ENCODE data around the gene CFAP206.

The CFAP206 gene

DNA sequence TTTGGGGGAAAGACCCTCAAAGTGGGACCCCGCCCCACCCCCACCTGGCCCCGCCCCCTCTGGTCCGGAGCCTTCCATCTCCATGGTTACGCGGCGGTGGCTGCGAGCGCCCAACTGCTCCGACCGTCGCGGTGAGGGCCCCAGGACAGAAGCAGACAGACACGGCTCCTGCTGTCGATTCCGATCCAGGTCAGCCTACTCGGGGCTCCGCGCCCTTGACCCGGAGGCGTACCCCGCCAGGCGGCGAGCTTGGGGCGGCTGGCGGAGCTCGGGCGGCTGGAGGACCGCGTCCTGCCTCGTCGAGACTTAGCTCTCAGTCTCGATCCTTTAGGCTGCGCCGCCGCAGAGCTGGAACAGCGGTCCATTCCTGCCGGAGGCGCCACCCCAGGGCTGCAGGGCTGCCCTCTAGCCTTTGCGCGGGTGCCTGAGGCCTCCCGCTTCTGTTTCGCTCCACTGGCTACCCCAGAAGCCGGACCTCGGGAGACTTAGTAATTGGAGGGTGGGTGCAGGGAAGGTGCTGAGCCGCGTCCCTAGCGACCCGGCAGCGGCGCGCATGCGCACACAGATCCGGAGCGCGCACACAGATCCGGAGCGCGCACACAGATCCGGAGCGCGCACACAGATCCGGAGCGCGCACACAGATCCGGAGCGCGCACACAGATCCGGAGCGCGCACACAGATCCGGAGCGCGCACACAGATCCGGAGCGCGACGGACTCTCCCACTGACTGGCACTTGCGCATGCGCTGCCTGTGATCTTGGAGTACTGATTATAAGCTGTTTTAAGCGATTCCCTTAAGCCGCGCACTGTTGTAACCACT, at the start of gene CFAP206:
CFAP206 (plus strand) TSS at position 72 of the 820 bp plus-strand sequence. CDS start 1,868 bp downstream, outside the sequence.
- Histone ChIP-seq H3K4me3 (ENCODE audit: low read depth in 1 of 5, low read length in 5 of 5) (peak within 1 kb of the TSS; percentile 86 to 99 (median 94)), H3K9ac (ENCODE audit: low read length in 5 of 5) (peak within 1 kb of the TSS; percentile 59 to 95 (median 79)), H3K9me3 (ENCODE audit: control insufficient read depth in 5 of 5, low read length in 5 of 5) (no peaks in the 10 kb centered on the region), H3K36me3 (ENCODE audit: control insufficient read depth in 5 of 5, insufficient read depth in 5 of 5, low read length in 5 of 5) (no peaks in the 10 kb centered on the region), H3K27ac (ENCODE audit: low read depth, low read length) (peak within 1 kb of the TSS; percentile 84), H3K27me3 (ENCODE audit: control insufficient read depth in 5 of 5, insufficient read depth in 4 of 5, low read length in 5 of 5) (no peaks in the 10 kb centered on the region), H3K4me1 (ENCODE audit: control insufficient read depth in 5 of 5, insufficient read depth in 5 of 5, low read length in 5 of 5) (peaks cover 0 to 11% (median 9%) of the 10 kb centered on the region in 5 donors)

- no peaks in the 10 kb centered on the region for H3K9me3 ChIP-seq (ENCODE audit: control insufficient read depth in 5 of 5, low read length in 5 of 5)
- H3K27me3 ChIP-seq (ENCODE audit: control insufficient read depth in 5 of 5, insufficient read depth in 4 of 5, low read length in 5 of 5) = no peaks in the 10 kb centered on the region
- H3K36me3 ChIP-seq (ENCODE audit: control insufficient read depth in 5 of 5, insufficient read depth in 5 of 5, low read length in 5 of 5) = no peaks in the 10 kb centered on the region
- H3K9ac ChIP-seq (ENCODE audit: low read length in 5 of 5) = no peak overlapping the region
- H3K4me3 ChIP-seq (ENCODE audit: low read depth in 1 of 5, low read length in 5 of 5) = no peak overlapping the region
- H3K27ac ChIP-seq (ENCODE audit: low read depth, low read length) = no peak overlapping the region
- H3K4me1 ChIP-seq (ENCODE audit: control insufficient read depth in 5 of 5, insufficient read depth in 5 of 5, low read length in 5 of 5) = no peaks in the 10 kb centered on the region
Observed at GRCh38 chr6:87364602-87365252, 43.0 kb upstream of the CFAP206 start.

DNA sequence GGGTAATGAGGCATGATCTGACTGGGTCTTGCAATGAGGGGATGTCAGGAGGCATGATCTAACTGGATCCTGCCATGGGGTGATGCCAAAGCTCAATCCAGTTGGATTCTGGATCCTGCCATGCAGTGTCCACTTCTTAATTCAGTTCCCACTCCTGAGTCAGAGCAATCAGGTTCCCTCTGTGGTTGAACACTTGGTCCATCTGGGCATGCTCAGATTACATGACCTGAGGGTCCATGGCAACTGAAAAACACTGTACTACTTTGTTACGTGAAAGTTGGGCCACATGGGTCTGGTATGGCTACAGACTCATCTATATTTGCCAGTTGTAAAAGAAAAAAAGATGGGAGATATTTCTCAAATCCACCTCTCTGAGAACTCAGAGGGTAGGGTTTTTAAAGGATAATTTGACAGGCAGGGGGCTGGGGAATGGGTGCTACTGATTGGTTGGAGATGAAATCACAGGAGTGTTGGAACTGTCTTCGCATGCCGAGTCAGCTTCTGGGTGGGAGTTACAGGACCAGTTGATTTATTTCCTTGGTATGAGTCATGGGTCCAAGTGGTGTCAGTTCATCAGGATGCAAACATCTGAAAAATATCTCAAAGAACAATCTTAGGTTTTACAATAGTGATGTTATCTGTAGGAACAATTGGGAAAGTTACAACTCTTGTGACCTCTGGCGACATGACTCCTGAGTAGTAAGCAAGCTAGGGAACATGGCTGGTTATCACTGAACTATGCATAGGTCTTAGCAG, 41.5 kb upstream of the CFAP206 start:
- Histone ChIP-seq H3K27ac (ENCODE audit: low read depth, low read length) (no peak overlapping the region), H3K4me1 (ENCODE audit: control insufficient read depth in 5 of 5, insufficient read depth in 5 of 5, low read length in 5 of 5) (no peaks in the 10 kb centered on the region), H3K9ac (ENCODE audit: low read length in 5 of 5) (no peak overlapping the region), H3K4me3 (ENCODE audit: low read depth in 1 of 5, low read length in 5 of 5) (no peak overlapping the region), H3K36me3 (ENCODE audit: control insufficient read depth in 5 of 5, insufficient read depth in 5 of 5, low read length in 5 of 5) (no peaks in the 10 kb centered on the region), H3K27me3 (ENCODE audit: control insufficient read depth in 5 of 5, insufficient read depth in 4 of 5, low read length in 5 of 5) (no peaks in the 10 kb centered on the region), H3K9me3 (ENCODE audit: control insufficient read depth in 5 of 5, low read length in 5 of 5) (no peaks in the 10 kb centered on the region)

DNA sequence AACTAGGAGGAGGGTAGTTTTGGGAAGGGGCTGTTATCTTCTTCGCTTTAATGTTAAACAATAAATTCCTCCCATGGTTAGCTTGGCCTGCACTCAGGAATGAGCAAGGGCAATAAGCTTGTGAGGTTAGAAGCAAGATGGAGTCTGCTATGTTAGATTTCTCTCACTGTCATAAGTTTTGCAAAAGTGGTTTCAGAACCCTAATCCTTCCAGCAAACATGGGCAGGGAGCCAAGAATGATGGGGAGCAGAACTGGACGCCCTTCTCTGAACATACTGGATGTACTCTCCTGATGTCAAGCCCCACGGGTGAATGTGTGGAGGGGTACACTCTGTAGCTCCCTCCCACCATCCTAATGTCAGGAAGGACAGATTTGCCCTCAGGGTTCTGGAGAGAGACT, 40.9 kb upstream of the CFAP206 start:
- H3K27me3 ChIP-seq (ENCODE audit: control insufficient read depth in 5 of 5, insufficient read depth in 4 of 5, low read length in 5 of 5) = no peaks in the 10 kb centered on the region
- no peaks in the 10 kb centered on the region for H3K36me3 ChIP-seq (ENCODE audit: control insufficient read depth in 5 of 5, insufficient read depth in 5 of 5, low read length in 5 of 5)
- H3K27ac ChIP-seq (ENCODE audit: low read depth, low read length) = no peak overlapping the region
- no peak overlapping the region for H3K4me3 ChIP-seq (ENCODE audit: low read depth in 1 of 5, low read length in 5 of 5)
- H3K4me1 ChIP-seq (ENCODE audit: control insufficient read depth in 5 of 5, insufficient read depth in 5 of 5, low read length in 5 of 5) = no peaks in the 10 kb centered on the region
- no peak overlapping the region for H3K9ac ChIP-seq (ENCODE audit: low read length in 5 of 5)
- no peaks in the 10 kb centered on the region for H3K9me3 ChIP-seq (ENCODE audit: control insufficient read depth in 5 of 5, low read length in 5 of 5)

- peaks cover 0 to 2% (median 0%) of the 10 kb centered on the region in 5 donors for H3K9me3 ChIP-seq (ENCODE audit: control insufficient read depth in 5 of 5, low read length in 5 of 5)
- no peak overlapping the region for H3K9ac ChIP-seq (ENCODE audit: low read length in 5 of 5)
- H3K4me3 ChIP-seq (ENCODE audit: low read depth in 1 of 5, low read length in 5 of 5) = no peak overlapping the region
- H3K36me3 ChIP-seq (ENCODE audit: control insufficient read depth in 5 of 5, insufficient read depth in 5 of 5, low read length in 5 of 5) = no peaks in the 10 kb centered on the region
- peaks cover 0 to 3% (median 0%) of the 10 kb centered on the region in 5 donors for H3K4me1 ChIP-seq (ENCODE audit: control insufficient read depth in 5 of 5, insufficient read depth in 5 of 5, low read length in 5 of 5)
- no peaks in the 10 kb centered on the region for H3K27me3 ChIP-seq (ENCODE audit: control insufficient read depth in 5 of 5, insufficient read depth in 4 of 5, low read length in 5 of 5)
- H3K27ac ChIP-seq (ENCODE audit: low read depth, low read length) = no peak overlapping the region
Observed at GRCh38 chr6:87373377-87373776, 34.4 kb upstream of the CFAP206 start.

- Histone ChIP-seq H3K4me1 (ENCODE audit: control insufficient read depth in 5 of 5, insufficient read depth in 5 of 5, low read length in 5 of 5) (peaks cover 0 to 12% (median 6%) of the 10 kb centered on the region in 5 donors), H3K9me3 (ENCODE audit: control insufficient read depth in 5 of 5, low read length in 5 of 5) (peaks cover 0 to 2% (median 0%) of the 10 kb centered on the region in 5 donors), H3K36me3 (ENCODE audit: control insufficient read depth in 5 of 5, insufficient read depth in 5 of 5, low read length in 5 of 5) (no peaks in the 10 kb centered on the region), H3K4me3 (ENCODE audit: low read depth in 1 of 5, low read length in 5 of 5) (no peak overlapping the region), H3K27me3 (ENCODE audit: control insufficient read depth in 5 of 5, insufficient read depth in 4 of 5, low read length in 5 of 5) (no peaks in the 10 kb centered on the region), H3K27ac (ENCODE audit: low read depth, low read length) (no peak overlapping the region), H3K9ac (ENCODE audit: low read length in 5 of 5) (no peak overlapping the region)
Observed at GRCh38 chr6:87375315-87375714, 32.5 kb upstream of the CFAP206 start.

DNA sequence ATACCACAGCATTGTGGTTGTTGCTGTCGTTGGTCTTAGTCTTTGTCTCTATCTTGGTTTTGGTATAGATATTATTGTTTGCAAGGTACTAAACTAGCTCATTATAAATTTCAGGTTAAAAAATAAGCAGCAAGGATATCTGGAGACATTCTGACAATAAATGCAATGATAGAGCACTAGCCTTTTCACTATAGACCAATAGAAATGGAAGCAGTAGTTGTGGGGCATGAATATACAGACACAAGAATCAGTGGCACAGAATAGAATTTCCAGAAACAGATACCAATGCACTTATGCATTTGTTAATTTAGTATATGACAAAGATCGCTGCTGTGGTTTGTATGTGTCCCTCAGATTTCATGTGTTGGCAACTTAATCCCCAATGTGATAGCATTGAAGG, 31.1 kb upstream of the CFAP206 start:
- Histone ChIP-seq H3K36me3 (ENCODE audit: control insufficient read depth in 5 of 5, insufficient read depth in 5 of 5, low read length in 5 of 5) (no peaks in the 10 kb centered on the region), H3K4me1 (ENCODE audit: control insufficient read depth in 5 of 5, insufficient read depth in 5 of 5, low read length in 5 of 5) (peaks cover 0 to 12% (median 6%) of the 10 kb centered on the region in 5 donors), H3K4me3 (ENCODE audit: low read depth in 1 of 5, low read length in 5 of 5) (no peak overlapping the region), H3K9me3 (ENCODE audit: control insufficient read depth in 5 of 5, low read length in 5 of 5) (peaks cover 0 to 2% (median 0%) of the 10 kb centered on the region in 5 donors), H3K27ac (ENCODE audit: low read depth, low read length) (no peak overlapping the region), H3K9ac (ENCODE audit: low read length in 5 of 5) (no peak overlapping the region), H3K27me3 (ENCODE audit: control insufficient read depth in 5 of 5, insufficient read depth in 4 of 5, low read length in 5 of 5) (no peaks in the 10 kb centered on the region)

- no peaks in the 10 kb centered on the region for H3K9me3 ChIP-seq (ENCODE audit: control insufficient read depth in 5 of 5, low read length in 5 of 5)
- no peaks in the 10 kb centered on the region for H3K27me3 ChIP-seq (ENCODE audit: control insufficient read depth in 5 of 5, insufficient read depth in 4 of 5, low read length in 5 of 5)
- peaks cover 0 to 12% (median 6%) of the 10 kb centered on the region in 5 donors for H3K4me1 ChIP-seq (ENCODE audit: control insufficient read depth in 5 of 5, insufficient read depth in 5 of 5, low read length in 5 of 5)
- no peak overlapping the region for H3K27ac ChIP-seq (ENCODE audit: low read depth, low read length)
- H3K9ac ChIP-seq (ENCODE audit: low read length in 5 of 5) = no peak overlapping the region
- no peaks in the 10 kb centered on the region for H3K36me3 ChIP-seq (ENCODE audit: control insufficient read depth in 5 of 5, insufficient read depth in 5 of 5, low read length in 5 of 5)
- H3K4me3 ChIP-seq (ENCODE audit: low read depth in 1 of 5, low read length in 5 of 5) = peak overlapping the region in 4 of 5 donors; percentile 5 to 37 (median 23)
Observed at GRCh38 chr6:87378947-87379346, 28.8 kb upstream of the CFAP206 start.

- H3K27ac ChIP-seq (ENCODE audit: low read depth, low read length) = no peak overlapping the region
- H3K9ac ChIP-seq (ENCODE audit: low read length in 5 of 5) = no peak overlapping the region
- peaks cover 0 to 12% (median 6%) of the 10 kb centered on the region in 5 donors for H3K4me1 ChIP-seq (ENCODE audit: control insufficient read depth in 5 of 5, insufficient read depth in 5 of 5, low read length in 5 of 5)
- no peaks in the 10 kb centered on the region for H3K9me3 ChIP-seq (ENCODE audit: control insufficient read depth in 5 of 5, low read length in 5 of 5)
- no peaks in the 10 kb centered on the region for H3K27me3 ChIP-seq (ENCODE audit: control insufficient read depth in 5 of 5, insufficient read depth in 4 of 5, low read length in 5 of 5)
- H3K36me3 ChIP-seq (ENCODE audit: control insufficient read depth in 5 of 5, insufficient read depth in 5 of 5, low read length in 5 of 5) = no peaks in the 10 kb centered on the region
- H3K4me3 ChIP-seq (ENCODE audit: low read depth in 1 of 5, low read length in 5 of 5) = no peak overlapping the region
Observed at GRCh38 chr6:87382861-87383260, 24.9 kb upstream of the CFAP206 start.

Data from subcutaneous abdominal adipose tissue (tissue), 5 donors.